PFSK-1 (cell line): ENCODE data around the gene OR10A2.

ENCODE experiments used
- POLR2AphosphoS5 ChIP-seq: IDR thresholded peaks from 2 replicates; pipeline ENCODE4 v1.6.1; 2012; ENCODE audit warnings: low read depth, mild to moderate bottlenecking, control low read depth, low read length, moderate library complexity
- SIN3A ChIP-seq: IDR thresholded peaks from 2 replicates; pipeline ENCODE4 v1.6.1; 2012; ENCODE audit warnings: mild to moderate bottlenecking, low read length, moderate library complexity, borderline replicate concordance; ENCODE audit not compliant: insufficient read depth
- TF ChIP-seq, protein P1 (sequence below), 2 experiments: IDR thresholded peaks; 2 replicates each; pipeline versions ENCODE4 v1.6.1 to v1.8.0; 2011 to 2012; ENCODE audit warnings: low read depth in 2 of 2, low read length in 2 of 2, control low read depth in 1 of 2, inconsistent platforms in 1 of 2, mild to moderate bottlenecking in 1 of 2, moderate library complexity in 1 of 2; ENCODE audit not compliant: insufficient read depth in 1 of 2

DNA sequence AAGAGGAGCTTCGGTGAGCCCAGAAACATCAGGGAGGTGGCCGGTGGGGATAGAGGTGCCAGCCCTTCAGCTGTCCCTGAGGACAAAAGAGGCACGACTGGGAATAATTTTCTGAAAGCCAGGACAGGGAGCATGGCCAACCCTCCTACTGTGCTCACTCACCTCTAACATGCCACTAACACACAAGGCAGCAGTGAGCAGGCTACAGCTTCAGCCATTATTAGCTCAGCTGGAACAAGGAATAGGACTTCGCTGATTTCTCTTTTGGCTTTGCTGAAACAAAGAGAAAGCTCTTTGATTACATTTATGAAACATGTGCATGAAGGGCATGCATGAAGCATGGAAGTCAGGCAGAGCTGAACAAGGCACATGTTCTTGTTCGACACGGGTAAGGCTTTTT lies 29.5 kb upstream of the OR10A2 start:
- no peak for TF ChIP-seq POLR2AphosphoS5
- TF ChIP-seq, protein P1, sequence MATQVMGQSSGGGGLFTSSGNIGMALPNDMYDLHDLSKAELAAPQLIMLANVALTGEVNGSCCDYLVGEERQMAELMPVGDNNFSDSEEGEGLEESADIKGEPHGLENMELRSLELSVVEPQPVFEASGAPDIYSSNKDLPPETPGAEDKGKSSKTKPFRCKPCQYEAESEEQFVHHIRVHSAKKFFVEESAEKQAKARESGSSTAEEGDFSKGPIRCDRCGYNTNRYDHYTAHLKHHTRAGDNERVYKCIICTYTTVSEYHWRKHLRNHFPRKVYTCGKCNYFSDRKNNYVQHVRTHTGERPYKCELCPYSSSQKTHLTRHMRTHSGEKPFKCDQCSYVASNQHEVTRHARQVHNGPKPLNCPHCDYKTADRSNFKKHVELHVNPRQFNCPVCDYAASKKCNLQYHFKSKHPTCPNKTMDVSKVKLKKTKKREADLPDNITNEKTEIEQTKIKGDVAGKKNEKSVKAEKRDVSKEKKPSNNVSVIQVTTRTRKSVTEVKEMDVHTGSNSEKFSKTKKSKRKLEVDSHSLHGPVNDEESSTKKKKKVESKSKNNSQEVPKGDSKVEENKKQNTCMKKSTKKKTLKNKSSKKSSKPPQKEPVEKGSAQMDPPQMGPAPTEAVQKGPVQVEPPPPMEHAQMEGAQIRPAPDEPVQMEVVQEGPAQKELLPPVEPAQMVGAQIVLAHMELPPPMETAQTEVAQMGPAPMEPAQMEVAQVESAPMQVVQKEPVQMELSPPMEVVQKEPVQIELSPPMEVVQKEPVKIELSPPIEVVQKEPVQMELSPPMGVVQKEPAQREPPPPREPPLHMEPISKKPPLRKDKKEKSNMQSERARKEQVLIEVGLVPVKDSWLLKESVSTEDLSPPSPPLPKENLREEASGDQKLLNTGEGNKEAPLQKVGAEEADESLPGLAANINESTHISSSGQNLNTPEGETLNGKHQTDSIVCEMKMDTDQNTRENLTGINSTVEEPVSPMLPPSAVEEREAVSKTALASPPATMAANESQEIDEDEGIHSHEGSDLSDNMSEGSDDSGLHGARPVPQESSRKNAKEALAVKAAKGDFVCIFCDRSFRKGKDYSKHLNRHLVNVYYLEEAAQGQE (IDR thresholded peaks at IDR 0.05; ENCODE audit: insufficient read depth in 1 of 2, low read depth in 2 of 2, low read length in 2 of 2): no peak
- TF ChIP-seq SIN3A: no peak
